ENCODE results near the gene SKI. TPM values are rescaled to one million over a fixed set of nuclear protein-coding genes. Genes with fewer than 3 reads are reported as not detected.
A peak's percentile ranks its signal among the peaks of the same experiment; 100 is the strongest.

SKI gene
- total and polyA plus RNA-seq, 7 donors: 7.7 to 32.1 (median 21.4) TPM

DNA sequence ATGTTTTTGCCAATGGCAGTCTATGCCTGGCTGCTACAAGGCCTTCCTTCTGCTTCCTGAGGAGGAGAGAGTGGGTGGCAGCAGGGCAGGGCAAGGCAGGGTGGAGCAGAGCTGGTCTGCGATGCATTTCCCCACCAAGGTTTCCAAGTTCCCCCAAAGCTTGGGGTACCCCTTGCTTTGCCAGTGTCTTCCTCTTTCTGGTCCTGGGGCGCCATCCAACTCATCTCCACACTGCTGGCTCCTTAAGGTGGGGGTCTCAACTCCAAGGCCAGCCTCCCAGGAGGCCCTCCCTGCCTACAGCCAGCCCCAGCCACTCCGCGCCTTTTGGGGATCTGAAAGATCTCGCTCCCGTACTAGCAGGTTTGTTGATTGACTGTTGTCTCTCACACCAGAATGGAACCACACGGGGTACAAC, 3.9 kb upstream of the SKI start:
- no peaks in the 10 kb centered on the region for H3K36me3 ChIP-seq (ENCODE audit: insufficient read depth in 1 of 2, low read depth in 1 of 2)

DNA sequence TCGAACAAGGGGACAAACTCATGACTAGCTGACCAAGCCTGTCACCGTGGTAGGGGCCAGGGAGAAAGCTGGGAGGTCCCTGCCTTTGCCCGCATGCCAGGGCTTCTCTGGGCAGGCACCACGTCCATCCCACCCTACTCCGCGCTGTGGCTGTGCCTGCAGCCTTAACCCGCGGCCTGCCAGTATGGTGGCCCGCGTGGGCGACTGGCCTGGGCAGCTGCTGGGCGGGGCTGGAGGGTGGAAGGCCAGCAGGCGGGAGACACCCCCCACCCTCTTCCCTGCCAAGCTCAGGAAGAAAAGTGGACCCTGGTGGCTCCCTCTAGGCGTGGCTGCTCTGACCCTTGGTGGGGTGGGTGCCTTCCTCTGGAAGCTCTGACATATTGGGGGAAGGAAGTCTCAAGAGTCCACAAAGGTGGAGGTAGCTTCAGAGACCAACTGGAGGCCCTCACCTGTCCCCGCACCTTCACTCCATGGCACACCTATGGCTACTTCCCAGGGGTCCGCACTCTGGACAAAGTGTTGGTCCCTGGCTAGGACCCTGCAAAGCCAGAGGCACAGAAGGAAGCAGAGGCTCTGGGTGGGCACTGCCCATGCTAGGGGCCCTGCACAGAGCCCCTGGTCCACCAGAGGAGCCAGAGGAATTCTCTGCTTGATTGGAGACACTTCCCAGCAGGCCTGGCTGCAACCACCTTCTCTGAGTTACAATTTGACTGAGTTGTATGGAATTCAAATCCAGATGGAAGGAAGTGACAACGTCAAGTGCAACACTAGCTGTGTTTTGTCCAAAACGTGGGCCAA, 3.3 kb upstream of the SKI start:
- no peak for DNase-seq
- no peaks in the 10 kb centered on the region for H3K9me3 ChIP-seq
- no peak overlapping the region for H3K27ac ChIP-seq
- ATAC-seq: no peak
- TF ChIP-seq, protein P1, sequence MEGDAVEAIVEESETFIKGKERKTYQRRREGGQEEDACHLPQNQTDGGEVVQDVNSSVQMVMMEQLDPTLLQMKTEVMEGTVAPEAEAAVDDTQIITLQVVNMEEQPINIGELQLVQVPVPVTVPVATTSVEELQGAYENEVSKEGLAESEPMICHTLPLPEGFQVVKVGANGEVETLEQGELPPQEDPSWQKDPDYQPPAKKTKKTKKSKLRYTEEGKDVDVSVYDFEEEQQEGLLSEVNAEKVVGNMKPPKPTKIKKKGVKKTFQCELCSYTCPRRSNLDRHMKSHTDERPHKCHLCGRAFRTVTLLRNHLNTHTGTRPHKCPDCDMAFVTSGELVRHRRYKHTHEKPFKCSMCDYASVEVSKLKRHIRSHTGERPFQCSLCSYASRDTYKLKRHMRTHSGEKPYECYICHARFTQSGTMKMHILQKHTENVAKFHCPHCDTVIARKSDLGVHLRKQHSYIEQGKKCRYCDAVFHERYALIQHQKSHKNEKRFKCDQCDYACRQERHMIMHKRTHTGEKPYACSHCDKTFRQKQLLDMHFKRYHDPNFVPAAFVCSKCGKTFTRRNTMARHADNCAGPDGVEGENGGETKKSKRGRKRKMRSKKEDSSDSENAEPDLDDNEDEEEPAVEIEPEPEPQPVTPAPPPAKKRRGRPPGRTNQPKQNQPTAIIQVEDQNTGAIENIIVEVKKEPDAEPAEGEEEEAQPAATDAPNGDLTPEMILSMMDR (IDR thresholded peaks at IDR 0.05): no peak
- H3K27me3 ChIP-seq (ENCODE audit: insufficient read depth in 3 of 3, low read length in 2 of 3): no peaks in the 10 kb centered on the region
- no peaks in the 10 kb centered on the region for H3K36me3 ChIP-seq (ENCODE audit: insufficient read depth in 1 of 2, low read depth in 1 of 2)
- H3K4me1 ChIP-seq: peaks cover 5% of the 10 kb centered on the region
- intact Hi-C loops (cut with DNase I): no loop called here
- H3K4me3 ChIP-seq: no peak overlapping the region
- WGBS, 3 donors: 60 to 76% (median 64%) methylated on average over 18 of the region's 18 CpGs

More for the DNA sequence above, 3.9 kb upstream of the SKI start:
- TF ChIP-seq, protein P1 (IDR thresholded peaks at IDR 0.05): no peak
- Histone ChIP-seq H3K4me1 (peaks cover 5% of the 10 kb centered on the region), H3K9me3 (no peaks in the 10 kb centered on the region), H3K27ac (no peak overlapping the region), H3K4me3 (no peak overlapping the region), H3K27me3 (ENCODE audit: insufficient read depth in 3 of 3, low read length in 2 of 3) (no peaks in the 10 kb centered on the region)
- DNase-seq: no peak
- 86 to 91% (median 88%) methylated on average over 7 of the region's 7 CpGs for WGBS, 3 donors
- ATAC-seq: no peak
- intact Hi-C loops (cut with DNase I): no loop called here

DNA sequence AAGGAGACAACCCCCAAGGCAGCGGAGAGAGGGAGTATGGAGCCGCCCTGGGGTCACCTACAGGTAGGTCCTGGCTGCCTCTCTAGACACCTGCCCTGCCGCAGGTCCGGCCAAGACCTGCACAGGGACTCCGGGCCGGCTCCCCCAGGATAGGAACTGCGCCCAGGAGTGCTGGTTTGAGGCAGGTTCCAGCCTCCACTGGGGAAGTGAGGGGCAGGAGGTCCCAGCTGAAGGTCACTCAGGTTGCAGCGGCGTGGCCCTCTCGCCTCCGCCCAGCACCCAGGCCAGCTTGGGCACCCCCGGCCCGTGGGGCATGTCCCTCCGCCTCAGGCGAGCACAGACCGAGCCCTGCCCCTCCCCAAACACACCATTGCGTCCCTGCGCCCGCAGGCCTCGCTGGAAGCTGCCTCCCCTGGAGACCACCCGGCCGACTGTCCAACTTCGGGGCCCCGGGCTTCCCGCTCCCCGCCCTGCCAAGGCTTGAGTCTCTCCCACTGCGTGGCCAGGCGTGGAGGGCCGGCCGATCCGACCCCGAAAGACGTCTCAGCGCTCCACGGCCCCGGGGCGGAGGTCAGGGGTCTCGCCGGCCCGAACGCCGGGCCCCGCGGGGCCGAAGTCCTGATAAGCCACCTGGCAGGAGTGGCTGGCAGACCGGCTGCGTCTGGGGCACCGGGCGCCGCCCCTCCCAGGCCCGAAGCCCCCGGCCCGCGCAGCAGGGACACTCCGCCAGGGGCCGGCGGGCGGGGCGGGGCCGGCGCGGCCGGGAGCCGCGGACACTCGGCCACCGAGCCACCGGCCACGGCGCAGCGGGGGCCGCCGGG, 1.4 kb upstream of the SKI start:
- no peaks in the 10 kb centered on the region for H3K9me3 ChIP-seq
- DNase-seq (peak in 1 of 2 donors; percentile 22), ATAC-seq (peak in 2 of 4 donors; percentile 0 to 10)
- peaks cover 23% of the 10 kb centered on the region for H3K4me1 ChIP-seq
- intact Hi-C loops (cut with DNase I): no loop called here
- H3K36me3 ChIP-seq (ENCODE audit: insufficient read depth in 1 of 2, low read depth in 1 of 2): no peaks in the 10 kb centered on the region
- no peaks in the 10 kb centered on the region for H3K27me3 ChIP-seq (ENCODE audit: insufficient read depth in 3 of 3, low read length in 2 of 3)
- TF ChIP-seq, protein P1 (IDR thresholded peaks at IDR 0.05): no peak
- H3K27ac ChIP-seq: peak overlapping the region; percentile 99
- WGBS, 3 donors: 17 to 25% (median 22%) methylated on average over 54 to 73 of the region's 73 CpGs
- peak overlapping the region; percentile 87 for H3K4me3 ChIP-seq

DNA sequence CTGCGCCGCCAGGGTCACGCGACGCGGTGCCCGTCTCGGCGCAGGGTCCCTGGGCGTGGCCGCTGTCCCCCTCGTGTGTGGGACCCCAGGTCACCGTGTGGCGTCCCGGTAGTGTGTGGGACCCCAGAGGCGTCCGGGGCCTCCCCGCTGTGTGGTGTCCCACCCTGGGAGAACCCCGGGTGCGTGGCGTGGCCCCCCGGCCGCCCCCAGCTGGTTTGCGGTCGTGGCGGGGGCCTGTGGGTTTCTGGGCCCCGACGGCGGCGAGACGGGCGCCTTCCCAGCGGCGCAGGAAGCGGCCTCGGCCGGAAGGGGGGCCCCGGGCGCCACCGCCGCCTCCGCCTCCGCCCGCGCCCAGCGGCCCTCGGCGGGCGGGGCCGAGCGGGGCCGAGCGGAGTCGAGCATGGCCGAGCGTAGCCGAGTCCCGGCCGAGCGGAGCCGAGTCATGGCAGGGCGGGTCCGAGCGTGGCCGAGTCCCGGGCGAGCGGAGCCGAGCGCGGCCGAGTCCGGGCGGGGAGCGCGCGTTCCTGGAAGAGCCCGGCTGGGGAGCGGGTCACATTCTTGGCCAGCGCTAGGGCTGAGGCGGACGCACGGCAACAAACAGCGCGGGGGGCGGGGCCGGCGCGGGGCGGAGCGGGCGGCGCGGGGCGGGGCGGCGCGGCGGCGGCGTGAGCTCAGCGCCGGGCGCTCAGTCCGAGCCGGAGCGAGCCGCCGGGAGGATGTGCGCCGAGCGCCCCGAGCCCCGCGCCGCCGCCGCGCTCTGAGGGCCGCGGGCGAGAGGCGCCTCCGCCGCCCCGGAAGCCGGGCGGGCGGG, 568 bp upstream of the SKI start:
- DNase-seq (peak; percentile 96 to 99), ATAC-seq (peak; percentile 89 to 93 (median 91))
- peaks cover 31% of the 10 kb centered on the region for H3K4me1 ChIP-seq
- no peaks in the 10 kb centered on the region for H3K36me3 ChIP-seq (ENCODE audit: insufficient read depth in 1 of 2, low read depth in 1 of 2)
- TF ChIP-seq, protein P1 (IDR thresholded peaks at IDR 0.05): peak; percentile 8
- peak overlapping the region; percentile 99 for H3K27ac ChIP-seq
- intact Hi-C loops (cut with DNase I): no loop called here
- no peaks in the 10 kb centered on the region for H3K9me3 ChIP-seq
- 0 to 1% (median 0%) methylated on average over 27 to 126 of the region's 129 CpGs for whole genome bisulfite sequencing, 3 donors
- H3K27me3 ChIP-seq (ENCODE audit: insufficient read depth in 3 of 3, low read length in 2 of 3): no peaks in the 10 kb centered on the region
- peak overlapping the region; percentile 87 for H3K4me3 ChIP-seq
